ENCODE results near the gene C19orf12. TPM values are rescaled to one million over a fixed set of nuclear protein-coding genes. Genes with fewer than 3 reads are reported as not detected.

The C19orf12 gene
- 15.8 and 22.7 TPM in 2 replicates for polyA plus RNA-seq

GRCh38 chr19:29714953-29715700 is at the start of gene C19orf12:
C19orf12 (minus strand) TSS chr19:29715261; CDS start chr19:29708413, 6,848 bp downstream.

DNA sequence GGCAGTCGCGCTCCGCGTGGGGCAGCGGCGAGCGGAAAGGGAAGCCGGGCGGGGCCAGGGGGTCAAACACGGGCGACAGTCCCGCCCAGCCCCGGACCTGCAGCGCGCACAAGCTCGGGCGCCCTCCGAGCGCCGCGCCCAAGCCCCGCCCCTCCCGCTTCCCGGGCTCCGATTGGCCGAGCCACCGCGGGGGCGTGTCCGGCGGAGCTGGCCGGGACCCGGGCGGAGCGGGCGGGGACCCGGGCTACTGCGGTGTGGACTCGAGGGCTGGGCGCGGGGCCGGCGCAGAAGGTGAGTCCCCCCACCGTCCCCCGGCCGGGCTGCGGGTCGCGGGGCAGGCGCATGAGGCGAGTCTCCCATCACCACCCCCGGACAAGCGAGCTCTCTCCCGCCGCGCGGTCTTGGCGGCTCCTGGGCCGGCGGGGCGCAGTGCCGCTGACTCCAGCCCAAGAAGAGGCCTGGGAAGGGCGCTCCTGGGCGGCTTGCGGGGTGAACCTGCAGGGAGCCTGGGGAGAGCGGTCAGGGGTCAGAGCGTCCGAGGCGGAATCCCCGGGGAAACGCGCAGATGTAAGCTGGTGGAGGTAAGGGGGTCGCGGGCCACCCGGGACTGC is 49.7 kb downstream of the C19orf12 start, which contains the start of gene PLEKHF1:
TSS of gene PLEKHF1 (plus strand) at position 247 of the 611 bp plus-strand sequence. CDS start 8,379 bp downstream, outside the sequence.

Other genes with a start within 250 kb of the C19orf12 start
- gene VSTM2B, start 189.3 kb downstream of the C19orf12 start, polyA plus RNA-seq: 2.0 and 7.3 TPM in 2 replicates
- 75.2 and 81.9 TPM in 2 replicates for gene POP4, start 109.0 kb downstream of the C19orf12 start, polyA plus RNA-seq
- gene PLEKHF1, start 49.8 kb downstream of the C19orf12 start, polyA plus RNA-seq: not detected in 2 replicates
- gene CCNE1, start 96.7 kb upstream of the C19orf12 start, polyA plus RNA-seq: 6.7 and 7.4 TPM in 2 replicates
- gene URI1, start 227.0 kb upstream of the C19orf12 start, polyA plus RNA-seq: 57.1 and 57.2 TPM in 2 replicates